Measurements from ENCODE around the gene CHST10.

DNA sequence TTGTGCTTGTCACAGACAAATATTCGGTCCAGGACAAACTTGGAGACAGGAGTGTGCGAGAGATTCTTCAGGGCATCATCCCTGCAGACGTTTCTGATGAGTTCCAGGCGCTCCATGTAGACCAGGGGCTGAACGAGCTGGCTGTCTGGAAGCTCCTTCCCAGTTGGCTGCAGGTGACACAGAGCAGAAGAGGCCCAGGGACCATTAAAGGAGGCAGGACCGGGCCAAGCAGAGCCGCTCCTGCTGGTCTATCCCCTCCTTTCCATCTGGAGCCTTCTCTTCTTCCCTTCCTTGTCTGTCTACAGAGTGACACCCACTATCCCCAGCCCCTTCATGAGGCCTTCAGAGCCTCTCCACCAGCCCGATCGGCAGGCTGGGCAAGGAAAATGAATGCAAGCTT lies 19.5 kb downstream of the CHST10 start:
- TF ChIP-seq POLR2A (IDR thresholded peaks at IDR 0.05; ENCODE audit: low read depth, low read length) = no peak
- no peak for TF ChIP-seq CTCF (IDR thresholded peaks at IDR 0.05; ENCODE audit: extremely low read depth in 1 of 2, insufficient read depth in 1 of 2, low read depth in 1 of 2, low read length in 2 of 2)
- no peak for TF ChIP-seq POLR2AphosphoS5 (IDR thresholded peaks at IDR 0.05; ENCODE audit: insufficient read depth, low read depth, low read length)
- no peak for TF ChIP-seq GATA2 (IDR thresholded peaks at IDR 0.05; ENCODE audit: insufficient read depth, insufficient read length, low read depth, low read length)
- TF ChIP-seq EZH2 (IDR thresholded peaks at IDR 0.05; ENCODE audit: borderline replicate concordance, low read depth, low read length, severe bottlenecking) = no peak
- no peak for TF ChIP-seq MAX (IDR thresholded peaks at IDR 0.05; ENCODE audit: insufficient read depth, insufficient read length)
- no peak for TF ChIP-seq FOS (IDR thresholded peaks at IDR 0.05; ENCODE audit: borderline replicate concordance, insufficient read depth, low read length)

Measured in endothelial cell of umbilical vein (primary cell).